ENCODE measurements around the gene NPFFR1. TPM values are rescaled to one million over a fixed set of nuclear protein-coding genes. Genes with fewer than 3 reads are reported as not detected.

NPFFR1 gene
- total RNA-seq, 1 experiment from 2014 or later, result not detected

- no peak overlapping the region for H2BK20ac ChIP-seq (ENCODE audit: low read depth, low read length, poor library complexity, severe bottlenecking)
- DNase-seq, result no peak
- no peak overlapping the region for H3K18ac ChIP-seq (ENCODE audit: insufficient read length, low read depth, low read length)
- TF ChIP-seq CTCF (conservative IDR thresholded peaks at IDR 0.05), result no peak
- H3K23me2 ChIP-seq (ENCODE audit: insufficient read length, low read depth, low read length, poor library complexity, severe bottlenecking), result no peaks in the 10 kb centered on the region
- no peak overlapping the region for H2BK5ac ChIP-seq (ENCODE audit: insufficient read length, low read length)
- H3K79me2 ChIP-seq (ENCODE audit: insufficient read depth, low read length), result no peaks in the 10 kb centered on the region
- no peaks in the 10 kb centered on the region for H3K27me3 Mint-ChIP-seq (ENCODE audit: low read depth)
- no peak overlapping the region for H4K8ac ChIP-seq (replicated peaks; ENCODE audit: insufficient read length, low read depth, low read length)
- no peaks in the 10 kb centered on the region for H3K9me3 Mint-ChIP-seq
- no peaks in the 10 kb centered on the region for H3K4me1 Mint-ChIP-seq
- H3K79me1 ChIP-seq (ENCODE audit: insufficient read depth, low read depth, low read length, poor library complexity, severe bottlenecking), result no peaks in the 10 kb centered on the region
- H2AFZ ChIP-seq (ENCODE audit: low read length), result no peak overlapping the region
- H3K9me3 ChIP-seq (ENCODE audit: control insufficient read depth, low read depth, low read length), result no peaks in the 10 kb centered on the region
- H4K5ac ChIP-seq (ENCODE audit: insufficient read length, low read depth, low read length), result no peak overlapping the region
- H2BK12ac ChIP-seq (ENCODE audit: insufficient read length, low read depth, low read length), result no peak overlapping the region
- H3K36me3 Mint-ChIP-seq (ENCODE audit: insufficient read depth in 1 of 3, low read depth in 3 of 3), result no peaks in the 10 kb centered on the region; a peak in 2 of 7 replicates
- no peak overlapping the region for H2AK5ac ChIP-seq (ENCODE audit: insufficient read length, low read length)
- H3K27ac Mint-ChIP-seq, result no peak overlapping the region
- no peak overlapping the region for H3T11ph ChIP-seq (ENCODE audit: low read length)
- H3K9ac ChIP-seq (ENCODE audit: extremely low read depth, insufficient read length, low read length), result no peak overlapping the region
- H3K56ac ChIP-seq (ENCODE audit: insufficient read length, low read depth, low read length), result no peak overlapping the region
- H3K23ac ChIP-seq (ENCODE audit: insufficient read length, low read depth, low read length), result no peak overlapping the region
- H3K14ac ChIP-seq (ENCODE audit: insufficient read depth, low read length), result no peak overlapping the region
- no peak overlapping the region for H3K4me3 Mint-ChIP-seq
- H3K4me1 ChIP-seq (ENCODE audit: insufficient read depth, low read length), result no peaks in the 10 kb centered on the region
- no peak overlapping the region for H2BK15ac ChIP-seq (ENCODE audit: low read depth, low read length)
- no peak overlapping the region for H4K91ac ChIP-seq (ENCODE audit: insufficient read length, low read depth, low read length)
- H4K20me1 ChIP-seq (ENCODE audit: control insufficient read depth, insufficient read depth, insufficient read length), result no peaks in the 10 kb centered on the region
- no peak overlapping the region for H3K4me2 ChIP-seq (ENCODE audit: insufficient read depth, insufficient read length, low read length)
- H3K27ac ChIP-seq (ENCODE audit: insufficient read length, low read depth, low read length), result no peak overlapping the region
- no peaks in the 10 kb centered on the region for H3K27me3 ChIP-seq (ENCODE audit: insufficient read depth, low read length)
- H2BK120ac ChIP-seq (ENCODE audit: low read depth, low read length, poor library complexity, severe bottlenecking), result no peak overlapping the region
- no peak overlapping the region for H3K4ac ChIP-seq (ENCODE audit: low read depth, low read length)
- no CpG with 5 or more reads among the region's 5 CpGs for WGBS (ENCODE audit: extremely low coverage, insufficient read length, low lambda C conversion rate)
Measured at GRCh38 chr10:70317943-70318318, 34.1 kb upstream of the NPFFR1 start.
